ENCODE measurements around the gene C18orf32.
"Not testable (repeated sequence)": the region's sequence is repeated elsewhere in the genome, so short reads cannot be mapped to it uniquely, and the experiment has no call there.

C18orf32 gene

GRCh38 chr18:49486953-49487710 lies at the start of gene C18orf32:
Gene C18orf32, minus strand, starts transcription at chr18:49487234. Its CDS starts 3,486 bp downstream, at chr18:49483748.
- DNase-seq (ENCODE audit: low read depth in 1 of 2, low spot score in 1 of 2) = peak; percentile 84 to 89

- DNase-seq (ENCODE audit: low read depth in 1 of 2, low spot score in 1 of 2) = no peak
These were observed 48.0 kb upstream of the C18orf32 start for GRCh38 chr18:49534846-49535601.

- DNase-seq (ENCODE audit: low read depth in 1 of 2, low spot score in 1 of 2) = no peak
These were observed 44.7 kb upstream of the C18orf32 start for GRCh38 chr18:49531678-49532153.

- DNase-seq (ENCODE audit: low read depth in 1 of 2, low spot score in 1 of 2) = no peak
These were observed 42.6 kb upstream of the C18orf32 start for GRCh38 chr18:49529596-49529995.

- DNase-seq (ENCODE audit: low read depth in 1 of 2, low spot score in 1 of 2) = no peak
These were observed 40.7 kb upstream of the C18orf32 start for GRCh38 chr18:49527631-49528327.

- DNase-seq (ENCODE audit: low read depth in 1 of 2, low spot score in 1 of 2) = no peak
These were observed 38.9 kb upstream of the C18orf32 start for GRCh38 chr18:49525981-49526380.

- DNase-seq (ENCODE audit: low read depth in 1 of 2, low spot score in 1 of 2) = no peak
These were observed 37.9 kb upstream of the C18orf32 start for GRCh38 chr18:49524951-49525350.

- no peak for DNase-seq (ENCODE audit: low read depth in 1 of 2, low spot score in 1 of 2)
These were observed 37.3 kb upstream of the C18orf32 start for GRCh38 chr18:49524349-49524748.

- not testable (repeated sequence) for DNase-seq (ENCODE audit: low read depth in 1 of 2, low spot score in 1 of 2)
These were observed 36.6 kb upstream of the C18orf32 start for GRCh38 chr18:49523580-49524093.

- no peak for DNase-seq (ENCODE audit: low read depth in 1 of 2, low spot score in 1 of 2)
These were observed 34.3 kb upstream of the C18orf32 start for GRCh38 chr18:49521216-49521835.

GRCh38 chr18:49520661-49521145 lies 33.7 kb upstream of the C18orf32 start:
- DNase-seq (ENCODE audit: low read depth in 1 of 2, low spot score in 1 of 2) = no peak

GRCh38 chr18:49519101-49519971 lies 32.3 kb upstream of the C18orf32 start:
- no peak for DNase-seq (ENCODE audit: low read depth in 1 of 2, low spot score in 1 of 2)

GRCh38 chr18:49517483-49517882 lies 30.4 kb upstream of the C18orf32 start:
- DNase-seq (ENCODE audit: low read depth in 1 of 2, low spot score in 1 of 2) = no peak

GRCh38 chr18:49515516-49515915 lies 28.5 kb upstream of the C18orf32 start:
- no peak for DNase-seq (ENCODE audit: low read depth in 1 of 2, low spot score in 1 of 2)

- DNase-seq (ENCODE audit: low read depth in 1 of 2, low spot score in 1 of 2) = not testable (repeated sequence)
These were observed 28.0 kb upstream of the C18orf32 start for GRCh38 chr18:49515003-49515402.

- DNase-seq (ENCODE audit: low read depth in 1 of 2, low spot score in 1 of 2) = no peak
These were observed 27.5 kb upstream of the C18orf32 start for GRCh38 chr18:49514577-49514976.

GRCh38 chr18:49512876-49513275 lies 25.8 kb upstream of the C18orf32 start:
- not testable (repeated sequence) for DNase-seq (ENCODE audit: low read depth in 1 of 2, low spot score in 1 of 2)

- peak; percentile 8 to 25 for DNase-seq (ENCODE audit: low read depth in 1 of 2, low spot score in 1 of 2)
These were observed 23.5 kb upstream of the C18orf32 start for GRCh38 chr18:49510393-49511115.

GRCh38 chr18:49506438-49506837 lies 19.4 kb upstream of the C18orf32 start:
- not testable (repeated sequence) for DNase-seq (ENCODE audit: low read depth in 1 of 2, low spot score in 1 of 2)

All from stimulated activated CD4-positive, alpha-beta T cell treated with anti-CD3 and anti-CD28 coated beads, Interleukin-15, amount 100 ng/mL, for 1 hour (primary cell).